Stimulated activated CD4-positive, alpha-beta T cell treated with anti-CD3 and anti-CD28 coated beads, TNF-alpha, amount 100 ng/mL, for 1 hour (primary cell): ENCODE measurements around the gene RIOK3.
"Not testable (repeated sequence)": the region's sequence is repeated elsewhere in the genome, so short reads cannot be mapped to it uniquely, and the experiment has no call there.

Experiments used
- DNase-seq, 3 donors: peaks; one replicate each; pipeline ENCODE4 v3.0.0-alpha.2; 2020; ENCODE audit warnings: low read depth in 3 of 3, low spot score in 1 of 3

The RIOK3 gene

GRCh38 chr18:23452728-23453679, at the start of gene RIOK3:
RIOK3 (plus strand) TSS chr18:23453287; CDS start chr18:23453440, 153 bp downstream.
- peak; percentile 45 to 77 (median 61) for DNase-seq

DNA sequence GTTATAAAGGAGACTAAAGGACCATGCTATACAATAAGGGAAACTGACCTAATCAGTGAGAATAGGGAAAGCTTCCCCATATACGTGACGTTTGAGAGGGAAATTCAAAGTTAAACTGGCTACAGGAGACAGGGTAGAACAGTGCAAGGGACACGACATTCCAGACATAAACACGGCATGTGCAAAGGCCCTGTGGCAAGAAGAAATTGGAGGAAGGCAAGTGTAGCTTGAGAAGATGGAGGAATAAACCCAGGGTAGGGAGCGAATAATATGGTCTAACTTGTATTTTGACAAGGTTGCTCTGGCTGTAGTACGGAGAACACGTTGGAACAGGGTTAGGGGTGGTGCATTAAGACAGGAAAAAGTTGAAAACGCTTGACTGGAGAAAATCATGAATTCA, 49.8 kb upstream of the RIOK3 start:
- no peak for DNase-seq

GRCh38 chr18:23405636-23406035, 47.5 kb upstream of the RIOK3 start:
- no peak for DNase-seq

GRCh38 chr18:23406271-23406787, 46.8 kb upstream of the RIOK3 start:
- DNase-seq: no peak

- no peak for DNase-seq
These were observed 40.6 kb upstream of the RIOK3 start for GRCh38 chr18:23412351-23412964.

DNA sequence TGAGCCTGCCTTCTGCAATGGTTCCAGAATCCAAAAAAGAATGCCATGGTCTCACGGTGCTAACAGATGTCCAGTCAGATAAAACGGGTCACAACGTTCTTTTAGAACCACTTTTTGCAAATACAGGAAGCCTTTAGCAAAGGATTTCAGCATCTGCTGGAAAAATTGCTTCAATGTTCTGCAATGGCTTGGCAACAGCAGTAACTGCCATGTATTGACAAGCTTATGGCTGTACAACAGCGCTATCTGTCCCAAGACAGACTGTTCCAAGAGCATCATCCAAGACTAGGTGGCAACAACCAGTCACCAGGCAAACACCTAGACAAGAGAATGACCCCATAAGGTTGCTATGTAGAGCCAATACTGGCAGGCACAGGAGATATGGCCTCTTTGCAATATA, 37.6 kb upstream of the RIOK3 start:
- DNase-seq: no peak

- DNase-seq: no peak
These were observed 36.8 kb upstream of the RIOK3 start for GRCh38 chr18:23416298-23416697.

DNA sequence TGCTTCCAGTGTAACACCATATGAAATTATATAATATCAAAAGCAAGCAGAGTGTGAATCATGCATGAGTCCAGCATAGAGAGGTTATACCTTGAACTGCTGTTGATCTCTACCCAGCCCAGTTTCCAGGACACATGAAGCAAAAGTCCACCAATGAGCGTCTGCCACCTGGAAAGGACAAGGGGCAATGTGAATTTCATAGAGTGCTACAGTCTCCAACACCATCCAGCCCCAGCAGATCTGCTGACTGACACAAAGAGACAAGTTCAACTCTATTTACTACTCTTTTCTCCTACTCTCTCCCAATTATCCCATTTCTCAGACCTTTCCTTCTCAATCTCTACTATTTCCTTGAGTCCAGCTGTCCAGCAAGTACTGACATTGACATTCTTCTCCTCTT, 31.8 kb upstream of the RIOK3 start:
- no peak for DNase-seq

DNA sequence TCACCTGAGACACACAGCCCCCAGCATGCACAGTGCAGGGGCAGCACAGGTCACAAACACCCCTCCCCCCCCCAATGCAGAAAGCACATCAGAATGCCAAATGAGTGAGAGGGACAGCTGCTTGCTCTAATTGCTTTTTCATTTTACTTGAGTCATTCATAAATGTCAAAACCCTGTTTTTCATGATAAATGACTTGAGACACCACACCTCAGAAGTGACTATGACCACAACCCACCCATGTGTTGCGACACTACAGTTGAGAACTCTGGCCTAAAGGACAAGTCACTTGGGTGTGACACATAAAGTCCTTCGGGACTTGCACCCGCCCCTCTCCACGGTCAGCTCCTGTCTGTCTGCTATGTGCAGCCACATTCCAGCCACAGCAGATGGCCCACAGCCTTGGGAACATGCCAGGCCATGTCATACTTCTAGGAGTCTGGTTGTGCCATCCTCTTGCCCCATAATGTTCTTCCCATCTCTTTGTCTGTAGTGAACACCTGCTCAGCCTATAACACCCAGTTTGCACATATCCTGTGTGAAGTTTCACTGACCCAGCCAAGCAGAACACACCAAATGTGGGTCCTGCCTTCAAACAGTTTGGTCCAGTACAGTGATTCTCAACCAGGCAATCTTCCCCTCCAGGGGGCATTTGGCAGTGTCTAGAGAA, 30.2 kb upstream of the RIOK3 start:
- no peak for DNase-seq

- no peak for DNase-seq
These were observed 28.5 kb upstream of the RIOK3 start for GRCh38 chr18:23424616-23425015.

GRCh38 chr18:23428821-23429220, 24.3 kb upstream of the RIOK3 start:
- no peak for DNase-seq

DNA sequence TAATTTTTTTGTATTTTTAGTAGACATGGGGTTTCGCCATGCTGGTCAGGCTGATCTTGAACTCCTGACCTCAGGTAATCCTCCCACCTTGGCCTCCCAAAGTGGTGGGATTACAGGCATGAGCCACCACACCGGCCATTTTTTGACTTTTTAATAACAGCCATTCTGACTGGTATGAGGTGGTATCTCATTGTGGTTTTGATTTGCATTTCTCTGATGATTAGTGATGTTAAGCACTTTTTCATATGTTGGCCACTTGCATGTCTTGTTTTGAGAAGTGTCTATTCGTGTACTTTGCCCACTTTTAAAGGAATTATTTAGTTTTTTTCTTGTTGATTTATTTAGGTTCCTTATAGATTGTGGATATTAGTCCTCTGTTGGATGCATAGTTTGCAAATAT, 23.5 kb upstream of the RIOK3 start:
- not testable (repeated sequence) for DNase-seq

DNA sequence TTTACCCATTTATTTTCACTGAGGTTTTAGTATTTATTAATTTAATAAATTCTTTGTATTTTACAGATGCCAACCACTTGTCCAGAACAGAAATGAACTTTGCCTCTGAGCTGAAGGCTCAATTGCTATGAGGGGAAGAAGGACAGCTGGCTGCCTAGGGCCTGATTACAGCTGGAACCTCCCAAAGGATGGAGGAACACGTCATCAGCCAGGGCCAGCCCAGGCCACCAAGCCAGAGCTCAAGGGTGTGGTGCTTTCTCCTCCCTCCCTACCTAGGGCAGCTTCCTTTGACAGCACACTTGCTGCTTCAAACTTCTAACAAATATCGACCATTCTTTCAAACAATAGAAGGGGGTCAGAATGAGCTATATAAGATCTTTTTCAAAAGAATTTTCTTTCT, 19.7 kb upstream of the RIOK3 start:
- DNase-seq: no peak

DNA sequence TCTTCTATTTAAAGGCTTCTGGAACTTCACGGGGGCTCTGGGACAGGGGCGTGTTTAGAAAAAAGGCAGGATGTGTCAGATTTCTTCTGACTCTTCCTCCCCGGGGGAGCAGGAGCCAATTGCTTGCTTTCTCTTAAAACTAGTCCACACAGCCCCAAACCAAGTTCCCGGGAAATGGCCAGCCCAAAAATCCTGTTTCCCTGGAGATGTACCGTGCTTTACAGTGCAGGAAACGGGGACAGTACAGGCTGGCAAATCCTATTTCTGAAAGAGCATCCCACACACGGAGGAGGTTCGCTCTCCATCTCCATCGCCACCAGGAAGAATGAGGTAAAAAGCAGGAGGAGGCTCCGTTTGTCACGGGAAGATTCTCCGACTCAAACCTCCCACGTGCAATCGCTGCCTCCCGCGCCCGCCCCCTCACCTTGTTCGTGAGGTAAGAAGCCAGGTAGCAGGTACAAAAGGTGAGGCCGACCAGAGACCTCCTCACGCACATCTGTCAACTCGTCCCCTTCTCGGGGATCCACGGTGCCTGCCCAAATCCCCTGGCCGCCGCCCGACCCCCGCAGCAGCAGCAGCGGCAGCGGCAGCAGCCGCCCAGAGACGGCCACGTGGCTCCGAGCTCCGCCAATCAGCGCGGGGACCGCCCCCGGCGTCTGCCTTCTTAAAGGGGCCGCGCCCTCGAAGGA, 15.6 kb upstream of the RIOK3 start:
- DNase-seq: peak; percentile 16 to 71 (median 44)

DNA sequence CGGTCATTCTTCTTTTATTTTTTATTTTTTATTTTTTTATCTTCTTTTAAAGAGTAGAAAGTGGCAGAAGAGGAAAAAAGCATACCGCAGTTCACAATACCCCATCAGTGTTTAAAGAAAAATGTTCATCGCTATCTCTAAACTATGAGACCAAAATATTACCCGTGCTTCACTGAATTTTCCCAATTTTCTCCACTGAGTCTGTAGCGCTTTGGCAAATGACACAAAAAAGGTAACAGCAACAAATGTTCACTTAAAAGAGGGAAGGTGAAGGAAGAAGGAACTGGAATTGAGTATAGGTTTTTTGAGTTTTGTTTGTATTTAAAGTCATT, 15.1 kb upstream of the RIOK3 start:
- DNase-seq: no peak

DNA sequence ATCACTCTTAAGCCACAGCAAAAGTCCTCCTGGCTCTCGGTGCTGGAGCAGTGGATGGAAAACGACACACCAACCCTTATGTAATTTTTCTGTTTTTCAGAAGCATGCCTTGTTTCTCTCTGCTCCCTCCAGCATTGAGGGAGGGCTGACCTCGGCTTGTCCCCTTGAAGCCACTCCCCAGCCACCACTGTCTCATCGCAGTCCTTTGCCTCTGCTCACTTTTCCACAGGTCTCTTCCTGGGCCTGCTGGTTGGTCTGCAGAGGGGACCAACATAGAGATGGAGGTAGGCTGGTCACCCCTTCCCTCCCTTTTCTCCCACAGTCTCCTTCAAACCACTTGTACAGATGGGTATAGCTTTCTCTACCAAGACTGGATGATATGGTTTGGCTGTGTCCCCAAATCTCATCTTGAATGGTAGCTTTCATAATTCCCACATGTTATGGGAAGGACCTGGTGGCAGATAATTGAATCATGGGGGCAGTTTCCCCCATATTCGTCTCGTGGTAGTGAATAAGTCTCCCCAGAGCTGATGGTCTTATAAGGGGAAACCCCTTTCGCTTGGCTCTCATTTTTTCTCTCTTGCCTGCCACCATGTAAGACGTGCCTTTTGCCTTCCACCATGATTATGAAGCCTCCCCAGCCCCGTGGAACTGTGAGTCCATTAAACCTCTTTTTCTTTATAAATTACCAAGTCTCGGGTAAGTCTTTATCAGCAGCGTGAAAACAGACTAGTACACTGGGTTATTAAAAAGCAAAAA, 14.3 kb upstream of the RIOK3 start:
- DNase-seq: no peak

DNA sequence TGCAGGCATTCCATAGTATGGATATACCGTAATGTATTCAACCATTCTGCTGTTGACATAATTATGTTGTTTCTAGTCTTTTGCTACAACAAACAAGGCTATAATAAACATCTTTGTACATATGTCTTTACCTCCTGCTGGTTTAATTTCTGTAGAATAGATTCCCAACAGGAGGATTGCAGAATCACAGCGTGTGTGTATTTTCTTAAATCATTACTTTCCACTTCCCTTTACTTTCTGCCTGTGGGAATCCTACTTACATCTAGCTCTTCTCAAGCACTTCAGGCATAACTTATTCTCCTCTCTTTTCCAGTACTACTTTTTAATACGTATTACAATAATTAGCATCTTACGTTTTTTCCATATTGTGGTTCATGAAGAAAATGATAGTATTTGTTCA, 13.0 kb upstream of the RIOK3 start:
- DNase-seq: no peak

DNA sequence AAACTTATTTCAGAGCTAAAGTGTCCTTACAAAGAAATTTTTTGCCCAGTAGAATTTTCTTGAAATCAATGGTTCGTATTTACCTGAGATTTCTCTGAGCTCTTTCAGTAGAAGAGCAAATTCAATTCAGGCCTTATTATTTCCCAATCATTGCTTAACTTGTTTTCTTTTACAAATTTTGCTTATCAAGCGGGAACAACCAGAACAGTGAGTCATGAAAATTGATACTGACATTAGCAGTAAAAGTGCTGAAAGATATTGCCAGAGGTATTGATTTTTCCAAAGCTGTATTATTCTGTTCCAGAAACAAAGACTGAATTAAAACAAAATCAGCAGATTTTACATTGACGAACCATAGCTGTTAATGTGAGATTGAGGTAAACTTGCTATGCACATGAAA, 10.1 kb upstream of the RIOK3 start:
- DNase-seq: no peak

DNA sequence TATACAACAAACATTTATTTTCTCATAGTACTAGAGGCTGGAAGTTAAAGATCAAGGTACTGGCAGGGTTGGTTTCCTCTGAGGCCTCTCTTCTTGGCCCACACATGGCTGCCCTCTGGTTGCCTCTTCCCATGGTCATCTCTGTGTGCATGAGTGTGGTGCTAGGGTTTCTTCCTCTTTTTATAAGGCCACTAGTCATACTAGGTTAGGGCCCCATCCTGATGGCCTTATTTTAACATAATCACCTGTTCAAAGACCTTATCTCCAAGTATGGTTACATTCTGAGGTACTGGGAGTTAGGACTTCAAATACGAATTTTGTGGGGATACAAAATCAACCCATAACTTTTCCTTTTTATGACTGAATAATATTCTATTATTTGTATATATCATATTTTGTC, 4.8 kb upstream of the RIOK3 start:
- DNase-seq: no peak

DNA sequence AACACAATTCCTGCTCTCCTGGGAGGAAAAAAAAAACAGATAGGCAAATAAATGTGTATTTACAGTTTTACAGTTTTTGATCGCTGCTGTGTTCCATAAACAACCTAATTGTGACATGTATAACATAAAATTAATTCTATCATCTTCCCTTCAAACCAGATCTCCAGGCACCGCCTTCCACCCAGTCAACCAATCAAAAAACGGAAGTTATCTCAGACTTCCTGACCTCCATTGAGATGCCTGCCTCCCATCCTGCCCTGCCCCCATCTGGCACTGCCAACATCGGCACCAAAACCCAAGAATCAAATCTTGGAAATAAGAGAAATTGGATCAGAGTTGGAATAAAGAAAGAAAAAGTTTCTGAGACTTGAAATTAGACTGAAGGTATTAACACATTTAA, 3.1 kb upstream of the RIOK3 start:
- DNase-seq: no peak

DNA sequence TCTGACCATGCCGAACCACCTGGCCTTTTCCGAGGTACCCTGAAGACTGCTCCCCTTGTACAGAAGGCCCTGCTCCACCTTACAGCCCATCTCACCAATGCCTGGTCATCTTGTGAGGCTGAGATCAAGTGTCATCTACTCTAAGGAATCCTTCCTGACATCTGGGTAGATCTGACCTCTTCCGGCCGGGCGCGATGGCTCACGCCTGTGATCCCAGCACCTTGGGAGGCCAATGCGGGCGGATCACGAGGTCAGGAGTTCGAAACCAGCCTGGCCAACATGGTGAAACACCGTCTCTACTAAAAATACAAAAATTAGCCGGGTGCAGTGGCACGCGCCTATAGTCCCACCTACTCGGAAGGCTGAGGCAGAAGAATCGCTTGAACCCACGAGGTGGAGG, 2.1 kb upstream of the RIOK3 start:
- no peak for DNase-seq
